Mesenteric fat pad (tissue), 1 donor: ENCODE results near the gene CD200. TPM values are rescaled to one million over a fixed set of nuclear protein-coding genes. Genes with fewer than 3 reads are reported as not detected.
"Not testable (repeated sequence)": the region's sequence is repeated elsewhere in the genome, so short reads cannot be mapped to it uniquely, and the experiment has no call there.

Source experiments
- DNase-seq: peaks from one replicate; pipeline ENCODE4 v3.0.0-alpha.2; 2020; ENCODE audit warnings: low spot score
- total RNA-seq: library from RNA; stranded (reverse); fragmentation: NEBNext Ultra II Directional; extraction: Animal tissue kit (Norgen Biotek cat#: 25700); gene quantifications from one replicate; pipeline ENCODE4 v1.2.1, GENCODE V29; 2021
- donor health status: DM: yes; HTN: yes; CAD: no.

CD200 gene
- total RNA-seq, 1 donor from 2014 or later: 6.0 TPM

DNA sequence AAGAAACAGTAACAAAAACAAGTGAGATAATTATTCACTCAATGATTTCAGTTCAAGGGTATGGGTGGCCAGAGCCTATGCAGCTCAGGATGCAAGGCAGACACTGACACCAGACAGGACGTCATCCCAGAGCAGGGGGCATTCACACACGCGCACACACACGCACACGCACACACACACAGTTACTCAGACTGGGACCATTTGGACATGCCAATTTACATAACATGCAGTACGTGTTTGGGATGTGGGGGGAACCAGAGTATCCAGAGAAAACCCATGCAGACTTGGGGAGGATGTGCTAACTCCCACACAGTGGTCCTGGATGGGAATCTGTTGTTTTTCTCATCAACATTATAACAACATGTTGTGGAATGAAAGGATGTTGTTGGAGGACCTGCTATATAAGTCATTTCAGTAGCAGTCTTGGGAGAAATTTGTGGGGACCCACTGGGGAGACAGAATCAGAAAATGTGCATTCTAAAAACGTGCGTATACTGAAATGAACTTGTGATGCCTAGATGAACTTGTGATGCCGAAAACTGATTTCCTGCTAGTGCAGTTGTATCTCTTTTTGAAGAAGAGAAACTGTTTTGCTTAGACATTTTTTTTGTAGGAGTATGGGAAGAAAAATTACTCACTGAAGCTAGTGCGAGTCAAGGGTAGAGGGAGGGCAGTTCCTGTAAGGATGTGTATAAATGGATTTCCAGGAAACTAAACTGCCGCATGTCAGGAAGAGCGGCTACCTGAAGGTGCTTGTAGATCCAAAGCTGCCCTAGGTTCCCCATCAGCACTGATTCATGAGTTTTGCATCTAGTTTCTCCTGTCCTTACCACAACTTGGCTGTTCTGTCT, 25.2 kb downstream of the CD200 start:
- DNase-seq: no peak

DNA sequence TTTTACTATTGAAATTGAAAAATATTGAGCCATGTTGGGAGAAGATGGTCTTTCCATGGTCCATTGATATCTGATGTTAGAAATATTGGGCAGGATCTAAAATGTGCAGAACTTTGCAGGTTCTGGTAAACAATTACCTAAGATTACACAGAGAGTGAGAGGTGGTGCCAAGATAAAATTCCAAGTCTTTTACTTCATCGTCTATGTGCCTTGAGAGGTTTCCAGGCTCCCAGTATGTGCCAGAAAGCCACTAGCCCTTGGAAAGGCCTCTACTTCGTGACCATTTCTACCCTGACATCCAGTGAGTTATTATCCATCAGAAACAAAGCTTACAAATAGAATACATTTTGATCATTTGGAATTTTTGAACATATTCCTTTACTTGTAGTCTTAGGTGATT, 27.6 kb downstream of the CD200 start:
- DNase-seq: no peak

DNA sequence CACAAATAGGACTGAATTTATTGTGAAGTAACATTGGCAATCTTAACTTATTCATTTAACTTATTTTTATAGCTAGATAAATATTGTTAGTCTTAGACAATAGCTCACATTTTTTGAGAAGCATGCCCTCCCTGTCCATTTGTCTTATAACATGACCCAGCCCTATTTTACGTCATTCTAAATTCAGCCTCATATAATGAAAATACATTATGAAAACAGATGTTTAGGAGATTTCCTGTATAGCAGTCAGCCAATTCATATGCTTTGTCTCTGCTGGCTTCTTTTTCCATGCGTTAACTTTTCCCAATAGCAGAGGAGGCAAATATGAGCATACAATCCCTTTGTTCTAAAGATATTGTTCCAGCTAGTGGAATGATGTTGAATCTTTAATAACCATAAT, 29.3 kb downstream of the CD200 start:
- no peak for DNase-seq

DNA sequence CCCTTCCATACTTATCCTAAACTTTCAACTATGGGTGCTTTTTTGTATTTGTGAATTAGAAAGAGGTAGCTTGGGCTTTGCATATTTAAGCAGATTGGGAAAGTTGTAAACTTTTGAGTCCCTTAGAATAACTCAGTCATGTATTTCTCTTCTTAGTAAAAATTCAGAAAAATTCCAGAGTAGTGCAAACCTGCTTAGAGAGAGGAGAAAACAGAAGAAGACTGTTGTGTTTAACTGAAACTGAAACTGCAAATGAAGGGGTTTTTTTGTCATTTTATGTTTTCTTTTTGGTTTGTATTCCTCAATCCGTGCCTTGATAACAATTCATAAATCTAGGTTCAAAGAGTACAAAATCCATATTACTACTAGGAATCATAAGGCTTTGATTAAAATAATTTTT, 31.3 kb downstream of the CD200 start:
- DNase-seq: no peak

DNA sequence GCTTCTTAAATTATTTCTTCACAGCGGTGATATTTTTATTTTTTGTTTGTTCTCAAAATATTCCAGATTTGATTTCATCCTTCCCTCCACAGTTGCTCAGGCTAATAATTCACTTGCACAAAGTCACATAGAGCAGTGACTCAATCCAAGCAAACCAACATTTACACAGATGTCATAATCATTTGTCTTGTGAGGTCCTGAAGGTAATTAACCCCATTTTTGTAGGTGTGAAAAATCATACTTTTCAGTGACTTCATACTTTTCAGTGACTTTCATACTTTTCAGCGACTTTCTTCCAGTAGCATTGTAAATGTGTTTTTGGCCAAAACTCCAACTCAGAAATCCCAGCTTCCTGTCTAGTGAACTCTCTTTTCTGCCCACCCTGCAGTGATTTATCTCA, 32.1 kb downstream of the CD200 start:
- no peak for DNase-seq

DNA sequence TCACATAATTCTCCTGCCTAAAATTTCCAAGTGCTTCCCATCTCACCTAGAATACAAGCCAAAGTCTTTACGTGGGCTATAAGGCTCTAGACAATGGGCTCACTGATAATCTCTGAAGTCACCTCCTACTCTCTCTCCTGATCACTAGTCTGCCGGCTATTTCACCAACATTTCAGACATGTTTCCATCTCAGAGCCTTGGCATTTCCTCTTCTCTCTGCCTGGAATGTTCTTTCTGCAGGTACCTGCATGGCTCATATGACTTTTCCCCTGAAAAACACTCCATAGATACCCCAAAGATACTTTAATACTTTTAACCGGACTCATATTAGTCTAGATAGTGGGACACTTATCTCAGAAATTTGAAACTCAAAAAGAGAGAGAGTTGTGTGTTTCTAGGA, 32.7 kb downstream of the CD200 start:
- no peak for DNase-seq

DNA sequence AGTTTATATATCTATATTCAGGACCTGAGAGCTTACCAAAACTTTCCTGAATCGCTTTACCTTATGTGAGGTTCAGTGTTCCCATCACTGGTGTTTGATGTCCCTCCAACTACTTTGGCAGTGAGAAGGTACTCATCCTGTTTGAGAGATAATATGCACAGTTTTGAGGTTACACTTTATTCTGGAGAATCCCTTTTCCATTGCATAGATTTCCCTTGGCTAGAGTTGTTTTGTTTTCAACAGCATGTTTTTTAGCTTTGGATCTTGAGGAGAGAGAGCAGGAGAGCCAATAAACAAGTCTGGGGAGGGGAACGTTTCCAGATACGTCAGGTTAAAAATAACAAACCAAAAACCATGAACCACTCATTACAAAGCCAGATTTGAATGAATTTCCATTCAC, 33.6 kb downstream of the CD200 start:
- no peak for DNase-seq

DNA sequence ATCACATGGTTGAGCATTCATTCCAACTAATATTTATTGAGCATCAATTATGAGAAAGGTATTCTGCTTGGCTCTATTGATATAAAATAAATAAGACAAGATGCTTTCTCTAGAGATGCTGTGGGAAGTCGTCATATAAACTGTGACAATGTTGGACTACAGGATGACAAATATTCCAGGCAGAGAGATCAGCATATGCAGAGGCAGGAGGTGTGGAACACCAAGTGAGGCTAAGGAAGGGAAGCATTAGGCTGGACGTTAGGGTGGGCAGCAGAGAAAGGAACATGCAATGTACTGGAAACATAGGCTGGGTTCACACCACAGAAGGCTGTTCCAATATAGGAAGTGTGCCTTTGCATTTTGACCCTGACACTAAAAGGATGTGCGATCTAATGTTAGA, 38.6 kb downstream of the CD200 start:
- DNase-seq: no peak

DNA sequence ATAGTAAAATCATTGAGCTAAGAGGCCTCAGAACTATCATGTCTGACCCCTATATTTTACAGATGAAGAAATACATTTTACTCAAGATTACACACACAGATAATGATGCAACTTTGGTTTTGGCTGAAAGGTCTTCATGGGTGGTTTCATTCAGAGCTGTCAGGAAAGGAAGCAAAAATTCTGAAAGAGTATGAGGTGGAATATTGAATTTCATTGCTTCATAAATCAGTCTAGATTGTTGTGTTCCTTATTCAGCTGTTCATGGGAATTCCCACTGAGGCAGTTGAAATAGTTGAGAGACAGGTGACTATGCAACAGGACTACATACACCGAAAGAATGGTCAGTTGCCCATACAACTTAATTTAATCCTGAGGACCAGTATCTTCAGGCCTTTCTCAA, 39.4 kb downstream of the CD200 start:
- DNase-seq: no peak

DNA sequence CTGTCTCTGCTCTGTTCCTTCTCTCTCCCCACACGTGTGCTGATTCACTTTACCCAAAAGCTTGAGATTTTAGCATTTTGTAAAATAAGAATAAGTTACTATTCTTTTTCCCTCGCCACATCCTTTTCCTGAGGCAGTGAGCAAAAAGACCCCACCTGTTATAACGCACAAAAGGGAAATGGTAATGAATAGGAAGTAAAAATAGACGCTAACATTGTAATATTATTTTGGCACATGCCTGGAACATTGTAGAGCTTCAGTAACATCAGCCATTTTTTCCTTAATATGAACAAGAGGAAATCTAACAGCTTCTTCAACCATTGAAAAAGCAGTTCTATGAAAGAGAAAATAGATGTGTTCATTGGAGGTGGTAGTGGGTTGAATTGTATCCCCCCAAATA, 40.5 kb downstream of the CD200 start:
- DNase-seq: no peak

DNA sequence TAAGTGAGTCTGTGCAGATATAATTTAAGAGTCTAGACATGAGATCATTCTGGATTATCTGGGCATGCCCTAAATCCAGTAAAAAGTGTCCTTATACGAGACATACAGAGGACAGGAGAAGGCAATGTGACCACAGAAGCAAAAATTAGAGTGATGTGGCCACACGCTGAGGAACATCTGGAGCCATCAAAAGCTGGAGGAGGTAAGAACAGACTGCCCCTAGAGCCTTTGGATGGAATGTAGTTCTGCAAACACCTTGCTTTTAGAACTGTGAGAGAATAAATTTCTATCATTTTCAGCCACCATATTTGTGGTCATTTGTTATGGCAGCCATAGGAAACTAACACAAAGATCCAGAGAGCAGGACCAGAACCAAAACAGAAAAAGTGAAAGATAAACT, 41.0 kb downstream of the CD200 start:
- no peak for DNase-seq

DNA sequence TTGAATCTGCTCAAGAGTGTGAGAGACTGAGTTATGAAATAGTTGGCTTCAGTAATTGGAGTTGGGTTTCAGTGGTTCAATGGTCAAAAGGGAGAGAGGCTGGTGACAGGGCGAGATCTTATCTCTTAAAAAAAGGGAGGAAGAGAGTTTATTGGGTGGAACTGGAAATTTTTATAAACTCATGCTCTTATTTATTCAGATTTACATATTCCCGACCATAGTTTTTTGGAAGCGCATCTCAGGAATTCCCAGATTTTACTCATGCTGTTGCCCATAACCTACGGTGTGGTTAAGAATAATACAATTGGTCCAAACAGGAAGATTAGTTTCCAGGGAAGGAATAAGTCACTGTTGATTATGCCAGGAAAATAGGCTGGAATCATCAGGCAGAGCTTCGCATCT, 41.4 kb downstream of the CD200 start:
- DNase-seq: no peak

DNA sequence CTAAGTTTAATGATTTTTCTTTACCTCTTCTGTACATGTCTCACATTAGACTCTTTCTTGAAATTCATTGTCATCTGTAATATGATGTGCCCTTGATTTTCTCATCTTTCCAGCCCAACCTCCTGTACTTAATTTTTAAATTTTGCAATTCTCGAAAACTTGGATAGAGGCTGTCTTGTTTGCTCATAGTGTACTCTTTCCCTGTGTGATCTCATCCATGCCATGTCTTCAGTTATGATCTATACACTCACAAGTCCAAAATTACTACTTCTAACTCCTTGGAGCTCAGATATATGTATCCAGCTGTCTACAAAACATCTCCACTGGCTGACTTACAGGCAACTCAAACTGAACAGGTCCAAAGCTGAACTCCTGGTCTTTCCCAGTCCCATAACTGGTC, 42.2 kb downstream of the CD200 start:
- no peak for DNase-seq

DNA sequence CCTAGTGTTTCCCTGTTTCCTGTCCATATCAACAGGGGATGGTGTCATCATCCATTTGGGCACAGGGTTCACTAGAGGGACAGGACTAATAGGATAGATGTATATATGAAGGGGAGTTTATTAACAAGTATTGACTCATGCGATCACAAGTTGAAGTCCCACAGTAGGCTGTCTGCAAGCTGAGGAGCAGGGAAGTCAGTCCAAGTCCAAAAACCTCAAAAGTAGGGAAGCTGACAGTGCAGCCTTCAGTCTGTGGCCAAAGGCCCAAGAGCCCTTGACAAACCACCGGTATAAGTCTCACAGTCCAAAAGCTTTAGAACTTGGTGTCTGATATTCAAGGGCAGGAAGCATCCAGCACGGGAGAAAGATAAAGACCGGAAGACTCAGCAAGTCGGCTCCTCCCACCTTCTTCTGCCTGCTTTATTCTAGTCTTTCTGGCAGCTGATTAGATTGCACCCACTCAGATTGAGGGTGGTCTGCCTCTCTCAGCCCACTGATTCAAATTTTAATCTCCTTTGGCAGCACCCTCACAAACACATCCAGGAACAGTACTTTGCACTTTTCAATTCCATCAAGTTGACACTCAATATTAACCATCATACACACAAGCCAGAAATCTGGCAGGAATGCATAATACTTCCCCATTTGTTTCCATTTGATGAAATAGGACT, 43.4 kb downstream of the CD200 start:
- no peak for DNase-seq

DNA sequence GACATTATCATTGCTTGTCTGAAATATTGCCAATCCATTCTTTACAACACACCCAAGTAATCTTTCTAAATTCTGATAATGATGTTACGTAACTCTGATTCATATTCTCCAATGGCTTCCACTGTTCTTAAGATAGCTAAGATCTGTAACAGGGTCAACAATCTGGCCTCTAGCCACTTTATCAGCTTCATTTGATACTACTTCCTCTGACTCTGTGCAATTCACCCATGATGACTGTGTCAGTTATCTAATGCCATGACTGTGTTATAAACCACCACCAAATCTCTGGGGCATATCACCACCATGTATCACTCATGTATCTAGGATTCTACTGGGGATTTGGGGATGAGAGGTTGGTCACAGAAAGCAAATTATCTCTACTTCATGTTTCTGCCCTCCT, 44.0 kb downstream of the CD200 start:
- DNase-seq: no peak

DNA sequence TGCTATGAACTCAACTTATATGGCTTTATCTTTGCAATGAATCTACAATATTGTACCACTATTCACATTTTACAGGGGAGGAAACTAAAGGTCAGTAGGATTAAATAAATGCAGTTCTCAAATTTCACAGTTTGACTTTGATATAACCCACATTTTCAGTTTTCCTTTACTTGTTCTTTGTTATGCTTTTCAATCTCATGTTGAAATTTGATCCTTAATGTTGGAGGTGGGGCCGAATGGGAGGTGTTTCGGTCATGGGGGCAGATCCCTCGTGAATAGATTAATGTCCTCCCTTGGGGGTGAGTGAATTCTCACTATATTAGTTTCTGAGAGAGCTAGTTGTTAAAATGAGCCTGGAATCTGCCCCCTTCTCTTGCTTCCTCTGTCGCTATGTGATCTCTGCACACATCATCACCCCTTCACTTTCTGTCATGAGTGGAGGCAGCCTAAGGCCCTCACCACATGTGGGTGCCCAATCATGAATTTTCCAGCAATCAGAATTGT, 44.7 kb downstream of the CD200 start:
- DNase-seq: no peak

DNA sequence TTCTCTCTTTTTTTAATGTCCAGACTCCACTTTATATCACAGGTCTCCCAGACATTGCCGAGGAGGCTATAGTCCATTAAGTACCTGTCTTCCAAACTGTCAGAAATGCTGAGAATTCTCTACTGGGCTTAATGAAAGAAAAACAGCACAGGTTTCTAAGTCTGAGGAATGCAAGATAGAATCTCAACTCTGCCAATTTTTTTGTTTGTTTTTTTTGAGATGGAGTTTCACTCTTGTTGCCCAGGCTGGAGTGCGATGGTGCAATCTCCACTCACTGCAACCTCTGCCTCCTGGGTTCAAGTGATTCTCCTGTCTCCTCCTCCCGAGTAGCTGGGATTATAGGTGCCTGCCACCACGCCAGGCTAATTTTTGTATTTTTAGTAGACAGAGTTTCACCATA, 45.4 kb downstream of the CD200 start:
- DNase-seq: not testable (repeated sequence)

DNA sequence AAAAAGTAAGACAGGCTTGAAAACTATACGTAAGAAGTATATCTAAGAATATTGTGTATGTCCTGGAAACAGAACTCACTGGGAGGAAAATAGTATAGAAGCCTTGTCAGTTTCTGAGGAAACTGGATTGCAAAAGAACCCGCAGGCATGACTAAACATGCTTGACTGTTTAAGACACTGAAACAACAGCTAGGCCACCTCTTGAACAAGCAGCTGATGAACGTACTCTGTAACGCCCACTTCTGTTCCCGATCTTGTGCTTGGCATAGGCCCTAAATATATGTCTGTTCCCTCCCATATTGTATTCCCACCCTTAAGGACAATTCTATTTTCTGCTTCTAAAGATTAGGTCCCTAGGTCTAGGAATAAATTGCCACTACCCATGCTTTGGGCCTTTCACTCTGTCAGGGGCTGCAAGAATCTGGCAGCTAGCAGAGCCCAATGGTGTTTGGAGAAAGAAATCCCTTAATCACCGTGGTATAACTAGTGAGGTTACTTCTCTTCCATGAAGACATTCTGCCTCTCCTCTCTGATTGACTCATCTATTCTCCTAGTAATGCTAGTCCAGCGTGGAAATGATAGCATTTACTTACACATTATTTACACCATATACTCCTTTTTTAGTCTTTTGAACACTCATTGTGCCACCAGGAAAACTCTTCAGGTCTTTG, 46.2 kb downstream of the CD200 start:
- DNase-seq: no peak

DNA sequence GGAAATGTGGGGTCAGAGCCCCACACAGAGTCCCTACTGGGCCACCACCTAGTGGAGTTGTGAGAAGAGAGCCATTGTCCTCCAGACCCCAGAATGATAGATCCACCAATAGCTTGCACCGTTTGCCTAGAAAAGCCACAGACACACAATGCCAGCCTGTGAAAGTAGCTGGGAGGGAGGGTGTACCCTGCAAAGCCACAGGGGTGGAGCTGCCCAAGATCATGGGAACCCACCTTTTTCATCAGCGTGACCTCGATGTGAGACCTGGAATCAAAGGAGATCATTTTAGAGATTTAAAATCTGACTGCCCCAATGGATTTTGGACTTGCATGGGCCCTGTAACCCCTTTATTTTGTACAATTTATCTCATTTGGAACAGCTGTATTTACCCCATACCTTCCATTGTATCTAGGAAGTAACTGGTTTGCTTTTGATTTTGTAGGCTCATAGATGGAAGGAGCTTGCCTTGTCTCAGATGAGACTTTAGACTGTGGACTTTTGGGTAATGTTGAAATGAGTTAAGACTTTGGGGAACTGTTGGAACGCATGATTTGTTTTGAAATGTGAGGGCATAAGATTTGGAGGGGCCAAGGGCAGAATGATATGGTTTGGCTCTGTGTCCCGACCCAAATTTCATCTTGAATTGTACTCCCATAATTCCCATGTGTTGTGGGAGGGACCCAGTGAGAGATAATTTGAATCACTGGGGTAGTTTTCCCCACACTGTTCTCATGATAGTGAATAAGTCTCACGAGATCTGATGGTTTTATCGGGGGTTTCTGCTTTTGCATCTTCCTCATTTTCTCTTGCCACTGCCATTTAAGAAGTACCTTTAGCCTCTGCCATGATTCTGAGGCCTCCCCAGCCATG, 49.0 kb downstream of the CD200 start:
- no peak for DNase-seq

DNA sequence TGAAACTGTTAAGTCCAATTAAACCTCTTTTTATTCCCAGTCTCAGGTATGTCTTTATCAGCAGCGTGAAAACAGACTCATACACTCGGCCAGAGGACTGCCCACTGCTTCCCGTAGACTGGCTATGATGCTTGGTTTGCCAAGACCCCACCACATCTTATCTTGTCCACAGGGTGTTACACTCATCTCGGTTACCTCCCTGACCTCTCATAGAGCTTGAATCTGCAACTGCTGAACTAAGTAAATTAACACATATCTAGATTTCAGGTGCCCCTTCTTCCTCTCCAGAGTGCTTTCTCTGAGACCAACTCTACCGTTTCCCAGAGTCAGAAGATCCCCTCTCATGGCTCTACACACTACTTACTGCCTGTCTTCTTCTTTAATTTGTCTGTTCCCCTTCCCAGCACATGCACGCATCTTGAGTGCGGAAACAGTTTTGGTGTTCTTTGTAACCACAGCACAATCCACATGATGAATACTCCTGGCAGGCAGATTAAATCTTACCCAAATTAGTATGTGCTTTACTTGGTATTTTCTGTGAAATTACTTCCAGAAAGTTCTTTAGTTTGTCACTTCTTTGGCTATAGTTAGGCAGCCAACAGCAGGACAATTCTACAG, 49.7 kb downstream of the CD200 start:
- no peak for DNase-seq

DNA sequence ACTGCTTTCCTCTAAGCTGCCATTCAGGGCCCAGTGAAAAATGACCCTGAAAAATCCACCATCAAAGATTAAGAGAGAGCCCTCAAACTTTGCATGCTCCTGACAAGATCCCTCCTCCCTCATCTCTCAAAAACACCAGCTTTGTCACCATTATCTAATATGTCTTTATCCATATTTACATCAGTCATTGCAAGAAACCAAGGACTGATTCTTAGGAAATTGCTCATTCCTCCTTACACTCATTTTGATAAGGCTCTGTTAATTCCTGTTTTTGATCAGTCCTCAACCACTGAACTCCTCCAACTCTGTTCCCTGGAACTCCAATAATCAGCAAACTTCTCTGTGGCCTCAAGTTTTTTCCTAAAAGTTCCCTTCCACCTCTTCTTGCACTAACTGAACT, 51.8 kb downstream of the CD200 start:
- DNase-seq: no peak
